ENCODE results near the gene CCDC73. TPM values are rescaled to one million over a fixed set of nuclear protein-coding genes. Genes with fewer than 3 reads are reported as not detected.
"Not testable (repeated sequence)": the region's sequence is repeated elsewhere in the genome, so short reads cannot be mapped to it uniquely, and the experiment has no call there.

Gene CCDC73
- total RNA-seq, 1 donor from 2014 or later: not detected

GRCh38 chr11:32792948-32793475 is 1.4 kb downstream of the CCDC73 start:
- DNase-seq: peak; percentile 80

- no peak for DNase-seq
These were observed 2.1 kb downstream of the CCDC73 start for GRCh38 chr11:32792111-32792947.

GRCh38 chr11:32790916-32791315 is 3.5 kb downstream of the CCDC73 start:
- no peak for DNase-seq

- no peak for DNase-seq
These were observed 7.7 kb downstream of the CCDC73 start for GRCh38 chr11:32786811-32787210.

- DNase-seq: no peak
These were observed 9.2 kb downstream of the CCDC73 start for GRCh38 chr11:32785262-32785661.

GRCh38 chr11:32781721-32782120 is 12.7 kb downstream of the CCDC73 start:
- DNase-seq: no peak

- not testable (repeated sequence) for DNase-seq
These were observed 13.6 kb downstream of the CCDC73 start for GRCh38 chr11:32780839-32781238.

GRCh38 chr11:32779136-32779535 is 15.3 kb downstream of the CCDC73 start:
- DNase-seq: no peak

GRCh38 chr11:32775908-32776307 is 18.6 kb downstream of the CCDC73 start:
- DNase-seq: no peak

- DNase-seq: no peak
These were observed 20.4 kb downstream of the CCDC73 start for GRCh38 chr11:32774081-32774480.

- DNase-seq: no peak
These were observed 21.7 kb downstream of the CCDC73 start for GRCh38 chr11:32772731-32773130.

GRCh38 chr11:32761774-32762173 is 32.7 kb downstream of the CCDC73 start:
- not testable (repeated sequence) for DNase-seq

GRCh38 chr11:32758291-32758690 is 36.2 kb downstream of the CCDC73 start:
- no peak for DNase-seq

- DNase-seq: not testable (repeated sequence)
These were observed 41.3 kb downstream of the CCDC73 start for GRCh38 chr11:32753181-32753580.

GRCh38 chr11:32752001-32752400 is 42.5 kb downstream of the CCDC73 start:
- no peak for DNase-seq

GRCh38 chr11:32751381-32751780 is 43.1 kb downstream of the CCDC73 start:
- DNase-seq: no peak

GRCh38 chr11:32729976-32730375 is 64.5 kb downstream of the CCDC73 start:
- no peak for DNase-seq

- no peak for DNase-seq
These were observed 71.1 kb downstream of the CCDC73 start for GRCh38 chr11:32723332-32723731.

- no peak for DNase-seq
These were observed 72.2 kb downstream of the CCDC73 start for GRCh38 chr11:32722255-32722654.

- DNase-seq: no peak
These were observed 81.0 kb downstream of the CCDC73 start for GRCh38 chr11:32713496-32713895.

- not testable (repeated sequence) for DNase-seq
These were observed 85.5 kb downstream of the CCDC73 start for GRCh38 chr11:32708978-32709377.

- no peak for DNase-seq
These were observed 87.3 kb downstream of the CCDC73 start for GRCh38 chr11:32706985-32707741.

Data from tongue (tissue), 2 donors.